Stimulated activated effector memory CD8-positive, alpha-beta T cell treated with anti-CD3 and anti-CD28 coated beads, Interleukin-12 subunit alpha, Interleukin-12 subunit beta, amount 100 ng/mL, for 72 hours (primary cell): ENCODE results near the gene THSD4.

Experiments used
- ATAC-seq: fragments of 150-1000 bp; cut with Tn5 transposase; 2 replicates; pipeline ENCODE4 v1.10.0; 2021
- DNase-seq, 2 donors: peaks; one replicate each; pipeline ENCODE4 v3.0.0; 2021 to 2022; ENCODE audit warnings: low spot score in 2 of 2
- H3K27ac Mint-ChIP-seq: one replicate; pipeline ENCODE4 v1.8.0; 2022; ENCODE audit warnings: mild to moderate bottlenecking, mixed read lengths
- H3K36me3 Mint-ChIP-seq: one replicate; pipeline ENCODE4 v1.8.0; 2022; ENCODE audit warnings: mild to moderate bottlenecking, mixed read lengths
- H3K4me1 Mint-ChIP-seq: one replicate; pipeline ENCODE4 v1.8.0; 2022; ENCODE audit warnings: mixed read lengths
- H3K4me3 Mint-ChIP-seq: one replicate; pipeline ENCODE4 v1.8.0; 2022; ENCODE audit warnings: mild to moderate bottlenecking, mixed read lengths
- H3K9me3 Mint-ChIP-seq: one replicate; pipeline ENCODE4 v1.8.0; 2022; ENCODE audit warnings: mixed read lengths

The THSD4 gene

GRCh38 chr15:71682001-71682400 is 566.7 kb downstream of the THSD4 start:
- Mint-ChIP-seq H3K9me3 (no peaks in the 10 kb centered on the region), H3K4me3 (no peak overlapping the region), H3K36me3 (no peaks in the 10 kb centered on the region), H3K27ac (no peak overlapping the region), H3K4me1 (peaks cover 2% of the 10 kb centered on the region)
- ATAC-seq (no peak), DNase-seq (peak in 1 of 2 donors; percentile 3)

GRCh38 chr15:71683411-71684274 is 568.4 kb downstream of the THSD4 start:
- Mint-ChIP-seq H3K9me3 (no peaks in the 10 kb centered on the region), H3K4me3 (no peak overlapping the region), H3K36me3 (no peaks in the 10 kb centered on the region), H3K27ac (no peak overlapping the region), H3K4me1 (no peaks in the 10 kb centered on the region)
- peak in 1 of 2 donors; percentile 15 for DNase-seq
- ATAC-seq: no peak

- no peak for DNase-seq
- Mint-ChIP-seq H3K9me3 (no peaks in the 10 kb centered on the region), H3K36me3 (no peaks in the 10 kb centered on the region), H3K4me3 (no peak overlapping the region), H3K4me1 (no peaks in the 10 kb centered on the region), H3K27ac (no peak overlapping the region)
- no peak for ATAC-seq
These were observed 570.2 kb downstream of the THSD4 start for GRCh38 chr15:71685420-71685993.

- DNase-seq (peak in 1 of 2 donors; percentile 22), ATAC-seq (no peak)
- Mint-ChIP-seq H3K27ac (no peak overlapping the region), H3K36me3 (no peaks in the 10 kb centered on the region), H3K4me3 (no peak overlapping the region), H3K9me3 (no peaks in the 10 kb centered on the region), H3K4me1 (no peaks in the 10 kb centered on the region)
These were observed 571.2 kb downstream of the THSD4 start for GRCh38 chr15:71686221-71687050.

GRCh38 chr15:71687902-71688508 is 572.7 kb downstream of the THSD4 start:
- no peak for DNase-seq
- Mint-ChIP-seq H3K4me3 (no peak overlapping the region), H3K27ac (no peak overlapping the region), H3K4me1 (no peaks in the 10 kb centered on the region), H3K36me3 (no peaks in the 10 kb centered on the region), H3K9me3 (no peaks in the 10 kb centered on the region)
- ATAC-seq: no peak

GRCh38 chr15:71688509-71689094 is 573.3 kb downstream of the THSD4 start:
- H3K4me1 Mint-ChIP-seq: no peaks in the 10 kb centered on the region
- H3K27ac Mint-ChIP-seq: no peak overlapping the region
- no peaks in the 10 kb centered on the region for H3K9me3 Mint-ChIP-seq
- no peak overlapping the region for H3K4me3 Mint-ChIP-seq
- no peak for ATAC-seq
- no peak for DNase-seq
- H3K36me3 Mint-ChIP-seq: no peaks in the 10 kb centered on the region

GRCh38 chr15:71691081-71691457 is 575.8 kb downstream of the THSD4 start:
- no peaks in the 10 kb centered on the region for H3K36me3 Mint-ChIP-seq
- no peak for DNase-seq
- ATAC-seq: no peak
- no peak overlapping the region for H3K4me3 Mint-ChIP-seq
- no peaks in the 10 kb centered on the region for H3K4me1 Mint-ChIP-seq
- no peaks in the 10 kb centered on the region for H3K9me3 Mint-ChIP-seq
- H3K27ac Mint-ChIP-seq: no peak overlapping the region

- DNase-seq (no peak), ATAC-seq (no peak)
- H3K4me3 Mint-ChIP-seq: no peak overlapping the region
- H3K27ac Mint-ChIP-seq: no peak overlapping the region
- H3K9me3 Mint-ChIP-seq: no peaks in the 10 kb centered on the region
- H3K4me1 Mint-ChIP-seq: no peaks in the 10 kb centered on the region
- H3K36me3 Mint-ChIP-seq: no peaks in the 10 kb centered on the region
These were observed 576.5 kb downstream of the THSD4 start for GRCh38 chr15:71691458-71692417.

- Mint-ChIP-seq H3K4me1 (no peaks in the 10 kb centered on the region), H3K4me3 (no peak overlapping the region), H3K27ac (no peak overlapping the region), H3K36me3 (no peaks in the 10 kb centered on the region), H3K9me3 (no peaks in the 10 kb centered on the region)
- ATAC-seq (no peak), DNase-seq (peak in 1 of 2 donors; percentile 13)
These were observed 582.0 kb downstream of the THSD4 start for GRCh38 chr15:71697236-71697635.

- Mint-ChIP-seq H3K4me3 (no peak overlapping the region), H3K36me3 (no peaks in the 10 kb centered on the region), H3K4me1 (no peaks in the 10 kb centered on the region), H3K9me3 (no peaks in the 10 kb centered on the region), H3K27ac (no peak overlapping the region)
- ATAC-seq (no peak), DNase-seq (no peak)
These were observed 582.8 kb downstream of the THSD4 start for GRCh38 chr15:71698030-71698429.

GRCh38 chr15:71698742-71699141 is 583.5 kb downstream of the THSD4 start:
- no peaks in the 10 kb centered on the region for H3K36me3 Mint-ChIP-seq
- ATAC-seq: no peak
- no peaks in the 10 kb centered on the region for H3K4me1 Mint-ChIP-seq
- no peaks in the 10 kb centered on the region for H3K9me3 Mint-ChIP-seq
- no peak overlapping the region for H3K27ac Mint-ChIP-seq
- H3K4me3 Mint-ChIP-seq: no peak overlapping the region
- no peak for DNase-seq

- no peaks in the 10 kb centered on the region for H3K4me1 Mint-ChIP-seq
- no peaks in the 10 kb centered on the region for H3K36me3 Mint-ChIP-seq
- H3K27ac Mint-ChIP-seq: no peak overlapping the region
- H3K4me3 Mint-ChIP-seq: no peak overlapping the region
- no peak for ATAC-seq
- H3K9me3 Mint-ChIP-seq: no peaks in the 10 kb centered on the region
- DNase-seq: no peak
These were observed 584.7 kb downstream of the THSD4 start for GRCh38 chr15:71699977-71700376.

- no peak overlapping the region for H3K4me3 Mint-ChIP-seq
- no peaks in the 10 kb centered on the region for H3K36me3 Mint-ChIP-seq
- no peaks in the 10 kb centered on the region for H3K4me1 Mint-ChIP-seq
- ATAC-seq (no peak), DNase-seq (peak in 1 of 2 donors; percentile 20)
- H3K27ac Mint-ChIP-seq: no peak overlapping the region
- H3K9me3 Mint-ChIP-seq: no peaks in the 10 kb centered on the region
These were observed 586.5 kb downstream of the THSD4 start for GRCh38 chr15:71701808-71702207.

- H3K4me3 Mint-ChIP-seq: no peak overlapping the region
- no peaks in the 10 kb centered on the region for H3K36me3 Mint-ChIP-seq
- ATAC-seq (no peak), DNase-seq (peak in 1 of 2 donors; percentile 40)
- no peaks in the 10 kb centered on the region for H3K9me3 Mint-ChIP-seq
- no peaks in the 10 kb centered on the region for H3K4me1 Mint-ChIP-seq
- no peak overlapping the region for H3K27ac Mint-ChIP-seq
These were observed 587.2 kb downstream of the THSD4 start for GRCh38 chr15:71702496-71702895.
